WI38 (cell line): ENCODE data around the gene MTM1.
A peak's percentile ranks its signal among the peaks of the same experiment; 100 is the strongest.

Source experiments
- H3K4me3 ChIP-seq: 2 replicates; pipeline ENCODE4 v1.5.1; 2011; ENCODE audit warnings: low read depth, mild to moderate bottlenecking, control low read depth, low read length
- TF ChIP-seq, protein P1 (sequence below): IDR thresholded peaks from 2 replicates; pipeline ENCODE4 v1.5.1; 2012; ENCODE audit warnings: low read depth, mild to moderate bottlenecking, control low read depth, low read length

The MTM1 gene

GRCh38 chrX:150651906-150652305 is 83.5 kb downstream of the MTM1 start:
- no peak overlapping the region for H3K4me3 ChIP-seq
- TF ChIP-seq, protein P1, sequence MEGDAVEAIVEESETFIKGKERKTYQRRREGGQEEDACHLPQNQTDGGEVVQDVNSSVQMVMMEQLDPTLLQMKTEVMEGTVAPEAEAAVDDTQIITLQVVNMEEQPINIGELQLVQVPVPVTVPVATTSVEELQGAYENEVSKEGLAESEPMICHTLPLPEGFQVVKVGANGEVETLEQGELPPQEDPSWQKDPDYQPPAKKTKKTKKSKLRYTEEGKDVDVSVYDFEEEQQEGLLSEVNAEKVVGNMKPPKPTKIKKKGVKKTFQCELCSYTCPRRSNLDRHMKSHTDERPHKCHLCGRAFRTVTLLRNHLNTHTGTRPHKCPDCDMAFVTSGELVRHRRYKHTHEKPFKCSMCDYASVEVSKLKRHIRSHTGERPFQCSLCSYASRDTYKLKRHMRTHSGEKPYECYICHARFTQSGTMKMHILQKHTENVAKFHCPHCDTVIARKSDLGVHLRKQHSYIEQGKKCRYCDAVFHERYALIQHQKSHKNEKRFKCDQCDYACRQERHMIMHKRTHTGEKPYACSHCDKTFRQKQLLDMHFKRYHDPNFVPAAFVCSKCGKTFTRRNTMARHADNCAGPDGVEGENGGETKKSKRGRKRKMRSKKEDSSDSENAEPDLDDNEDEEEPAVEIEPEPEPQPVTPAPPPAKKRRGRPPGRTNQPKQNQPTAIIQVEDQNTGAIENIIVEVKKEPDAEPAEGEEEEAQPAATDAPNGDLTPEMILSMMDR: no peak

DNA sequence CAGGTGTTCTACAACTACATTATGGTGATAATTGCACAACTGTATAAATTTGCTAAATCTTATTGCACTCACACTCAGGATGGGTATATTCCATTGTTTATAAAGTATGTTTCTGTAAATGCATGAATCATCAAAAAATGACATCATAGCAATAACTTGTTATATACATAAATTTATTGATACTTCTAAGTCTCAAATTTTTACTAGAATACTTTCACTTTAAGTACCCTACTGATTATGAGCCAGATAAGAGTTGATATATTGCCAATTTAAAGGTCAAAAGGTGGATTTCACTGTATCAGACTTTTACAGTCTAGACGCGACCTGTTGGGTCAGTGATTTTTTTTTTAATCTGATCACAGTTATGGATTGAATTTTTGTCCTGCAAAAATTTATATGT is 87.4 kb downstream of the MTM1 start:
- TF ChIP-seq, protein P1: no peak
- no peak overlapping the region for H3K4me3 ChIP-seq

GRCh38 chrX:150663073-150663472 is 94.7 kb downstream of the MTM1 start:
- no peak overlapping the region for H3K4me3 ChIP-seq
- TF ChIP-seq, protein P1: no peak

DNA sequence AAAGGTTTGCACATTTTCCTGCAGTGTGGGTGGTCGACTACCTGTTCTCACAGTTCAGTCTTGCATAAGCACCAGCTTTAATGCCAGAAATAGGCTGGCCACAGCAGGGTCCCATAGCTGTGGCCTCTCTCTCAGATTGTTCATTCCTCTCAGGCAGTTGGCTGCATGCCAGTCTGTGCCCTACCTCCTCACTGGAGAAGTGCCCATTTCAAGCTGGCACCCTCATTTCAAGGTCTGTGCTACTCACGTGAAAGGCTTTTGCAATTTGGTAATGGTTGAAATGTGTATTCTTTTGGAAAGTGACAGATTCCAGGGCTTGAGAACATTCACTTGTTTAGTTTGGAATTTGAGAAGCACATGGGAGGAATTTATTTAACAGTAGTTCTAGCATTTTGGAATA is 95.9 kb downstream of the MTM1 start:
- H3K4me3 ChIP-seq: no peak overlapping the region

DNA sequence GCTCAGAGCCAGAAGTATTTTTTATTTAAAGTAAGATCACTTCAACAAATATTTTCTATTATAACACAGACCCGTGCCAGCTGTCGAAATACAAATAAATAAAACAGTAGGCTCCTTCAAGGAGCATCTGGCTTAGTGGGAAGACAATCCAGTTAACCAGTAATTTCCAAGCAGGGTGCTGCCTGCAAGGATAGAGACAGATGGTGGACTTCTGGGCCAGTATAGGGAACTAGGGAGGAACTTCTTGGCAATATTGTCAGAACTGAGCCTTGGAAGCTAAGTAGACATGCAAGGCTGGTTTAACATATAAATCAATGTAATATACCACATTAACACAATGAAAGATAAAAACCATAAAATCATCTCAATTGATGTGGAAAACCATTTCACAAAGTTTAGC is 107.8 kb downstream of the MTM1 start:
- no peak overlapping the region for H3K4me3 ChIP-seq
- TF ChIP-seq, protein P1: no peak

More for the DNA sequence above, 95.9 kb downstream of the MTM1 start:
- TF ChIP-seq, protein P1: no peak

GRCh38 chrX:150680974-150681373 is 112.6 kb downstream of the MTM1 start:
- TF ChIP-seq, protein P1: 0 out of 2 replicates have a peak, but pooled peaks have one; percentile 27
- H3K4me3 ChIP-seq: no peak overlapping the region

GRCh38 chrX:150683112-150683511 is 114.7 kb downstream of the MTM1 start:
- H3K4me3 ChIP-seq: no peak overlapping the region
- TF ChIP-seq, protein P1: no peak
